ENCODE data around the gene B3GNT9.

The B3GNT9 gene, protein sequence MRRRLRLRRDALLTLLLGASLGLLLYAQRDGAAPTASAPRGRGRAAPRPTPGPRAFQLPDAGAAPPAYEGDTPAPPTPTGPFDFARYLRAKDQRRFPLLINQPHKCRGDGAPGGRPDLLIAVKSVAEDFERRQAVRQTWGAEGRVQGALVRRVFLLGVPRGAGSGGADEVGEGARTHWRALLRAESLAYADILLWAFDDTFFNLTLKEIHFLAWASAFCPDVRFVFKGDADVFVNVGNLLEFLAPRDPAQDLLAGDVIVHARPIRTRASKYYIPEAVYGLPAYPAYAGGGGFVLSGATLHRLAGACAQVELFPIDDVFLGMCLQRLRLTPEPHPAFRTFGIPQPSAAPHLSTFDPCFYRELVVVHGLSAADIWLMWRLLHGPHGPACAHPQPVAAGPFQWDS

GRCh38 chr16:67150833-67151396, at the start of gene B3GNT9:
Gene B3GNT9, minus strand, starts transcription at chr16:67150998. Its CDS starts 513 bp downstream, at chr16:67150485.
- DNase-seq, result no peak

DNA sequence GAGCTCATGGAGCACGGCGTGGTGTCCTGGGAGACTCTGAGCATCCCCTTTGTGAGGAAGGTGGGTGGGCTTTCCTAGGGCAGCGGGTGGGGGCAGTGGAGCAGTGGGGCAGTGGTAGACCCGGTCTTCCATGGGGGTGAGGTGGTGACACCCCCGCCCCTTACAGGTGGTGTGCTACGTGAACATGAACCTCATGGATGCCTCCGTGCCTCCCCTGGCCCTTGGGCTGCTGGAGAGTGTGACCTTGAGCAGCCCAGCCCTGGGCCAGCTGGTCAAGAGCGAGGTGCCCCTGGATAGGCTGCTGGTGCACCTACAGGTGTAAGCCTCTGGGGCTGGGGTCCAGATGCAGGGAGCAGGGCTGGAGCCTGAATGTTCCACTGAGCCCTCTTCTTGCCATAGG, 49.7 kb upstream of the B3GNT9 start:
- DNase-seq, result no peak

DNA sequence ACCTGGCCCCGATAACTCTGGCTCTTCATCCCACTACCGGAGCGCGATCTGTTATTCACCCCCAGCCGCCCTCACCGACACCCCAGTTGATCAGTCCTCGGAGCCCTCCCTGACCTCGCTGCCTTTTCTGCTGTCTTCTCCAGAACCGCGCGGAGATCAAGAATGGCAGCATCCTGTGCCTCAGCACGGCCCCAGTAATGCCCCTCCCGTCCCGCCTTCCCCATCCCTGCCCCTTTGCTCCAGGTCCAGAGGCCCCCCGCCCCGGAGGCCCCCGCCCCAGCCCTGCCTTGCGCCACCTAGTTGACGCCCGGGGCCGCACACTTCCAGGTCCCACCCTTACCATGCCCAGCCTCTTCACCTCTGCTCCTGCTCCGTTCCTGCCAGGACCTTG, 49.0 kb upstream of the B3GNT9 start:
- DNase-seq, result no peak

DNA sequence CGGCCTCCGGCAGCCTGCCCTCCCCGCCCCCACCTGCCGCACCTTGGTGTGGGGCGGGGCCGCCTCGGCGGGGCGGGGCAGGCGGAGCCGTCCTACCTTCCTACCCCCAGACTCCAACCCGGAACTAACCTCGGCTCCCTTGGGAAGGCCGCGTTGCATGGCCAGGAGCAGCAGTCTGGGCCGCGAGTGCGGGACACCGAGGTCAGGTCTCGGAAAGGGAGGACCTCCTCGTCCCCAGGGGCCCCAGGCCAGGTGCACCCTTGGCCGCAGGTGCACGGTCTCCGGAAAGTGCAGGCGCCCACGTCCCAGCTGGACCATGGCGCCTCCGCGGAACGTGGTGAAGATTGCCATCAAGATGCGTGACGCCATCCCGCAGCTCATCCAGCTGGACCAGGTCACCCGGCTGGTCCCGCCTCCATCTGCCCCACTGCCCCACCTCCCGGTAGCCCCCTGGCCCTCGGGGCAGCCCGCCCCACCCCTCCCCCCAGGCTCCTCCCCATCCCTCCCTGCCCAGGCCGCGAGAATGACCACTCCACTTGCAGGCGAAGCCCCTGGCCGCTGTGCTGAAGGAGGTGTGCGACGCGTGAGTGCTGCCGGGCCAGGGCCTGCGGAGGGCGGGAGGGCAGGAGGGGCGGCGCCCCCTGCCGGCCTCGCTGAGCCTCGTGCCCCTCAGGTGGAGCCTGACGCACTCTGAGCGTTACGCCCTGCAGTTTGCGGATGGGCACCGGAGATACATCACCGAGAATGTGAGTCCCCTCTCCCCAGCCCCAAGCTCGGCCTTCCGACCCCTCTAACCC, 48.4 kb upstream of the B3GNT9 start, which contains the start of gene ELMO3:
Gene ELMO3, plus strand, starts transcription at position 121 of the 797 bp plus-strand sequence. Its CDS starts 196 bp downstream, at position 317.
- no peak for DNase-seq

GRCh38 chr16:67198238-67198734, 47.5 kb upstream of the B3GNT9 start:
- DNase-seq, result no peak

- no peak for DNase-seq
Measured at GRCh38 chr16:67197704-67198103, 46.9 kb upstream of the B3GNT9 start.

GRCh38 chr16:67196881-67197280, 46.1 kb upstream of the B3GNT9 start:
- DNase-seq, result no peak

DNA sequence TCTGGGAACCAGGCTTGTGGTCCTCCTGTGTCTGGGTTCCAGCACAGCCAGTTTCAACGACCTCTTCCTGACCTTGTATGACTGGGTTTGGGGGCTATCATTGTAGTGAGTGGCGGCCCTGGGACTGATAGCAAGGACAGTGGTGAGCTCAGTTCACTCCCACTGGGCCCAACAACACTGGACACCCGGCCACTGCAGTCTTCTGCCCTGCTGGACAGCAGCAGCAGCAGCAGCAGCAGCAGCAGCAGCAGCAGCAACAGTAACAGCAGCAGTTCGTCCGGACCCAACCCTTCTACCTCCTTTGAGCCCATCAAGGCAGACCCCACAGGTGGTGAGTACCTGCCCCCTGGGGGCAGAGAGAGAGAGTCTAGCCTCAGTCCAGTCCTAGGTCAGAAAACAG, 44.9 kb upstream of the B3GNT9 start:
- DNase-seq, result no peak

DNA sequence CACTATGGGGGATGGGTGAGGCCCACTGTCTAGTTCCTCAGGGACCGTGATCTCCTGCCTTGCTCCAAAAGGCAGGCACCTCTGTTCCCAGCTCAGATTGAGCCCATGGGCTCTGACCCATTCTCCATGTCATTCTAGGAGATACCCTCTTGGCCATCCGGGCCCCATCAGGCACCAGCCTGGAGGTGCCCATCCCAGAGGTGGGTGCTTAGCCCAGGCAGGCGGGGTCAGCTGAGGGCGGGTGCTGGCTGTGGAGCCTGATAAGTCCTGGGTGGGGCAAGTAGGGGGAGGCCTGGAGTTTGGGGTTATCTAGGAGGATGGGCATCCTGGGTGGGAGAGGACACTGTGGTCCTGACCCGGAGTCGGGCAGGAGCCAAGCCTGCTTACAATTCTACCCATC, 43.5 kb upstream of the B3GNT9 start:
- no peak for DNase-seq

DNA sequence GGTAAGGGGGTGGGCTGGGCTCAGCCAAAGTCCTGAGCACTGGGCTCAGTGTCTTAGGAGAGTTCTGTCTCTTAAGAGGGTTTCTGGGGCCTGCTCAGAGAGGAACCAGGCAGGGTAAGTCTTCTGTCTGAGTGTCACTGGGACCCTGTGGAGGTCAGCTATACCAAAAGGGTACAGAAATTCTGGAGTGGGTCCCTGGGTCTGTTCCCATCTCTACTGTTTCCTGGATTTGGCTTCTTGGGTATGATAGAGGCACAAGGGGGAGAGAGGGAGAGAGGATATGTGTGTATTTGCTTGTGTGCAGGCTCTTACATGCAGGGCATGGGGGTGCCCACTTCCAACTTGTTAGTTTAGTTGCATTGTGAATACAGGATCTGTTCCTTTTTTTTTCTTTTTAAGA, 42.7 kb upstream of the B3GNT9 start:
- no peak for DNase-seq

- DNase-seq, result no peak
Measured at GRCh38 chr16:67192781-67193361, 42.1 kb upstream of the B3GNT9 start.

DNA sequence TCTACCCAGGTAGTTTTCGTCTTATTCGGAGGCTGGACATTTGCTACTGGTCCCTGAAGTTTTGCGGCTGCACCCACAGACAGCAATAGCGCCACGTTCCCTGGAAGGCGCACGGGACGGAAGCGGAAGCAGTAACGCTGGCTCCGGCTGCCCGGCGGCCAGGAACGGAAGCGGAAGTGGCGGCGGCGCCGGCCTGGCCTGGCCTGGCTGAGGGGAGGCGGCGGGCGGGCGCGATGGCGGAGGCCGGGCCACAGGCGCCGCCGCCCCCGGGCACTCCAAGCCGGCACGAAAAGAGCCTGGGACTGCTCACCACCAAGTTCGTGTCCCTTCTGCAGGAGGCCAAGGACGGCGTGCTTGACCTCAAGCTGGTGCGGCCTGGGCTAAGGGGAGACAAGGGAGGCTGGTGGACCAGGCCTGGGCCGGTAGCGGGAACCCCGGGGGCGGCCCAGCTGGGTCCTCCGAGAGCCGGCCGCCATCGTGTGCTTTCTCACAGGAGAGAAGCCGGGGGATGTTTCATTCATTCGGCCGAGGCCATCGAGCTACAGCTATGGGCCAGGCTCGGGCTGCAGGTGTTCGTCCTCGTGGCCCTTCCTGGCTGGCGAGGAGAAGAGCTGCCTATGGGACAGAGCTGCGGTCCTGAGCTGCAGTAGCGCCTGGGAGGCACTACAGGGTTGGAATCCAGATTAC, 41.3 kb upstream of the B3GNT9 start, which contains the start of gene E2F4:
Gene E2F4, plus strand, starts transcription at position 161 of the 687 bp plus-strand sequence. Its CDS starts 73 bp downstream, at position 234.
- DNase-seq, result peak; percentile 64

DNA sequence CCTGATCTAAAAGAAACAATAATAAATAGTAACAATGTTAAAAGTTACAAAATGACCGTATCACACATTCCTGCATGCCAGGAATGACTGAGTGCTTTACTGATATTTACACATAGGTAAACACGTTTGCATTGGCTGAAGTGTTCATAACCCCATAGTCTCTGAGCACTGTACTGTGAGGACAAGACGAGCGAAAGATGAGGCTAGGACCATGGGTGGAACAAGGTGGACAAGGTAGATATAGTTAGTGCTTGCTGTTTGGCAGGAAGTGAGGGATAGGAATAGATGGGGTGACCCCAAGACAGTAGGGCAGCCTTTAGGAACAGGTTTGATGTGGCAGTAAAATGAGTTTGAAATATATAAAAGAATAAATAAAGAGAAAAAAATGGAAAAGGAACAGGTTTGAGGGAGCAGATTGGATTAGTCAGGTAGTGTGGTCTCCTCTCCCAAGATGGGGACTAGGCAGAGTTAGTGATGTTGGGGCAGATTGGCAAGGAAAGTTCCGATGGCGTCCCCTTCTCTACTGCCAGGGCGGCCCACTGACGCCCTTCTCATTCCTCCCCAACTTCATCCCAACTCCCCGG, 40.7 kb upstream of the B3GNT9 start:
- no peak for DNase-seq

- DNase-seq, result no peak
Measured at GRCh38 chr16:67190448-67191399, 39.9 kb upstream of the B3GNT9 start.

DNA sequence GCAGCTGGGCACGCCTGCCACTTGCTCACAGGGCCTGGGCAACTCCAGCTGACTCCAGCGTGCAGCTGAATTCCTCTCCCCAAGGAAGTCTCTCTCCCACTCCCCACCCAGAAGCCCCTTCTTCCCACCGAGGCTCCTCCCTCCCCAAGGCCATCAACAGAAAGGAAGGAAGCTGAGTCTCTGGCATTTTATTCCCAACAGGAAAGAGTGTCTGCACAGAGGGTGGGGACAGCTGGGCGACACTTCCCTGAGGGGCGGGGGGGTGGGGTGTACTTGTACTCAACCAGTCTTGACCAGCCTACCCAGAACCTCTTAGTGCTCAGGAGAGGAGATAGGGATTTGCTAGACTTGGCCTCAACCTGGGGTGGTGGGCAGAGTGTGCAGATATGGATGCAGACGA, 39.2 kb upstream of the B3GNT9 start, which contains the start of gene EXOC3L1:
Gene EXOC3L1, minus strand, starts transcription at position 96 of the 400 bp plus-strand sequence. CDS start 460 bp downstream, outside the sequence.
- no peak for DNase-seq

GRCh38 chr16:67188798-67189197, 38.0 kb upstream of the B3GNT9 start:
- no peak for DNase-seq

DNA sequence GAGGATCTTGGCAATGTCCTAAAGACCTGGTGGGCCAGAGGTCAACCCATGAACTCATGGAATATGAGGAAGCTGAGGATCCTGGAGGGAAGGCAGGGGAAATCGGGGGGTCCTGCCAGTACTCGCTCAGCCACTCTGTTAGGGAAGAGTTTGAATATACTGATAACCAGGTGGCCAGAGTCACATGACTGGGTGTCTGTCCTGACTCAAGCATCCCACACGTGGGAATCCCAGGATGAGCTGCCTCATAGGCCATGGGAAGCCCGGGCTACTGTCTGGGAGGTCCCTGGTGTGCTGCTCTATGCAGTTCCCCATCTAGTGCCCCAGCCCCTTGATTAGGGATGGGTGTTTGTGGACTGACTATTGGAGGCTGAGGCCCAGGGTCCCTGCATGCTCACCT, 37.5 kb upstream of the B3GNT9 start:
- DNase-seq, result no peak

GRCh38 chr16:67187175-67187890, 36.5 kb upstream of the B3GNT9 start:
- no peak for DNase-seq

DNA sequence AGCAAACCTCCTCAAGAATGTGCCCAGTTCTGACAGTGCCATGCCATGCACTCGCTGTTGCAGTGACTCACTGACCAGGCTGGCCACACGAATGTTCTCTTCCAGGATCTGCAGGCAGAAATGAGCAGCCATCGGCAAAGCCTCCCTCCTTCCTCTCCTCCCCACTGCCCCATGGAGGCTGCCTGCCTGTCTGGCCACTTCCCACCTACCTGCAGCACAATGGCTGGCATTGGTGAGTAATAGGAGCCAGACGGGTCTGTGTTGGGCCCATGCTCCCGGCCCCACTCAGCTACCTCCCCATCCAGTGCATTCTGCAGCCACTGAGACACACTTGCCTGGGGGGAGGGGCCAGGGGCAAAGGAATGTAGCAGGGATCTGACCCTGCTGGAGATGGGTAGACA, 35.8 kb upstream of the B3GNT9 start:
- no peak for DNase-seq

- DNase-seq, result no peak
Measured at GRCh38 chr16:67185651-67186134, 34.9 kb upstream of the B3GNT9 start.
